SH-SY5Y (cell line): Measurements from ENCODE around the gene MUC2.

Experiments used
- GATA2 ChIP-seq: IDR thresholded peaks from 2 replicates; pipeline ENCODE4 v1.6.1; 2011; ENCODE audit warnings: mild to moderate bottlenecking, low read depth, low read length
- GATA3 ChIP-seq: IDR thresholded peaks from 2 replicates; pipeline ENCODE4 v1.6.1; 2011; ENCODE audit warnings: low read depth, mild to moderate bottlenecking, low read length, moderate library complexity

- TF ChIP-seq GATA2 (no peak), GATA3 (no peak)
Measured at GRCh38 chr11:1120532-1121330, 46.1 kb downstream of the MUC2 start.
